Stomach (tissue), 4 donors: ENCODE results near the gene CREBL2.

Experiments
- POLR2A ChIP-seq, 4 donors: fragments of 450-650 bp; IDR thresholded peaks; one replicate each; pipeline ENCODE4 v1.6.1; 2016; ENCODE audit warnings: antibody characterized with exemption in 4 of 4, control low read depth in 2 of 4, mild to moderate bottlenecking in 1 of 4, moderate library complexity in 1 of 4
- POLR2AphosphoS5 ChIP-seq, 3 donors: sonication (generic); formaldehyde crosslinking; IDR thresholded peaks; one replicate each; pipeline ENCODE4 v1.6.1; 2016; ENCODE audit warnings: antibody characterized with exemption in 3 of 3
- TF ChIP-seq, protein P1 (sequence below), 7 experiments: fragments of 450-650 bp in 4 of 7; fragments of 200-600 bp in 3 of 7; sonication (generic) in 3 of 7; IDR thresholded peaks; one replicate each; pipeline ENCODE4 v1.5.1; 2016 to 2019; ENCODE audit warnings: antibody characterized with exemption in 7 of 7, control low read depth in 2 of 7, mild to moderate bottlenecking in 1 of 7

DNA sequence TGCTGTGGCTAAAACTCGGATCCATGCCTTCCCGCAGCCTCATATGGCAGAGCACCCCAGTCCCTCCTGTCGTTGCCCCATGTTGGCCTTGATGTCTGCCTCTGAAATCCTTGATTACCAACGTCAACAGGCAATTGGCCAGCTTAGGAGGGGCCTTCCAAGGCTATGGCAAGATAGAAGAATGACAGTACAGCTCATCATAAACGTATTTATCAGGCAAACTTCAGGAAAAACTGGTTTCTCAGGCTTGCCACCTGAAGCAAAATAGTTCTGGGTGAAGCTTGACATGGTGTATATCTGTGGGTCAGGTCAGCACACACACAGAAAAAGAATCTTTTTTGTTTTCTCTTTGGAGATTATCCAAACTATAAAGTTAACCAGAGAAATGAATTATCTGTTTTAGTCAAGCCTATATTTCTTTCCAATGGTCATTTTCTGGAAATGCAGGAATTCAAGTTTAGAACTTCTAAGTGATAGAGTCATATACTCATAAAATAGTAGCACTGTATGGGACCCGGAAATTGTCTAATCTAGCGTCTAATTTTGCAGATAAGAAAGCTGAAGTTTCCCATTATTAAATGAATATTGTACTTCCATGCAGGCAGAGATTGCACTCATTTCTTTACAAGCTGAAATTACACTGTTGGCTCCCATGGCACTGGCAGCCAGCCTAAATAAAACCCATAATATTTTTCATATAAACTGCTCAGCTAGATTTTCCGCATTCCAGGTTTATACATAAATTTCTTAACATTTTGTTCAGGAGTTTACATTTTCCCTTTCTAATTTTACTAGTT lies 24.6 kb upstream of the CREBL2 start:
- TF ChIP-seq POLR2AphosphoS5 (IDR thresholded peaks at IDR 0.05) = no peak
- TF ChIP-seq POLR2A (IDR thresholded peaks at IDR 0.05) = no peak
- TF ChIP-seq, protein P1, sequence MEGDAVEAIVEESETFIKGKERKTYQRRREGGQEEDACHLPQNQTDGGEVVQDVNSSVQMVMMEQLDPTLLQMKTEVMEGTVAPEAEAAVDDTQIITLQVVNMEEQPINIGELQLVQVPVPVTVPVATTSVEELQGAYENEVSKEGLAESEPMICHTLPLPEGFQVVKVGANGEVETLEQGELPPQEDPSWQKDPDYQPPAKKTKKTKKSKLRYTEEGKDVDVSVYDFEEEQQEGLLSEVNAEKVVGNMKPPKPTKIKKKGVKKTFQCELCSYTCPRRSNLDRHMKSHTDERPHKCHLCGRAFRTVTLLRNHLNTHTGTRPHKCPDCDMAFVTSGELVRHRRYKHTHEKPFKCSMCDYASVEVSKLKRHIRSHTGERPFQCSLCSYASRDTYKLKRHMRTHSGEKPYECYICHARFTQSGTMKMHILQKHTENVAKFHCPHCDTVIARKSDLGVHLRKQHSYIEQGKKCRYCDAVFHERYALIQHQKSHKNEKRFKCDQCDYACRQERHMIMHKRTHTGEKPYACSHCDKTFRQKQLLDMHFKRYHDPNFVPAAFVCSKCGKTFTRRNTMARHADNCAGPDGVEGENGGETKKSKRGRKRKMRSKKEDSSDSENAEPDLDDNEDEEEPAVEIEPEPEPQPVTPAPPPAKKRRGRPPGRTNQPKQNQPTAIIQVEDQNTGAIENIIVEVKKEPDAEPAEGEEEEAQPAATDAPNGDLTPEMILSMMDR (IDR thresholded peaks at IDR 0.05) = no peak
